Right lobe of liver (tissue), 4 donors: ENCODE results near the gene AIG1.

ENCODE experiments used
- POLR2A ChIP-seq: fragments of 450-650 bp; IDR thresholded peaks from one replicate; pipeline ENCODE4 v1.6.1; 2017; ENCODE audit warnings: antibody characterized with exemption, mild to moderate bottlenecking
- TF ChIP-seq, protein P1 (sequence below), 4 donors: fragments of 200-600 bp in 3 of 4; fragments of 450-650 bp in 1 of 4; IDR thresholded peaks; one replicate each; pipeline versions ENCODE4 v1.5.1 to v1.8.0; 2016 to 2022; ENCODE audit warnings: antibody characterized with exemption in 4 of 4, mild to moderate bottlenecking in 2 of 4
- donor health status: DM: no; HTN: no; CAD: no.
- donor health status: DM: no; HTN: no; CAD: no.
- donor health status: DM: no; HTN: yes; CAD: no.

GRCh38 chr6:143055891-143056290 is 4.8 kb upstream of the AIG1 start:
- TF ChIP-seq, protein P1, sequence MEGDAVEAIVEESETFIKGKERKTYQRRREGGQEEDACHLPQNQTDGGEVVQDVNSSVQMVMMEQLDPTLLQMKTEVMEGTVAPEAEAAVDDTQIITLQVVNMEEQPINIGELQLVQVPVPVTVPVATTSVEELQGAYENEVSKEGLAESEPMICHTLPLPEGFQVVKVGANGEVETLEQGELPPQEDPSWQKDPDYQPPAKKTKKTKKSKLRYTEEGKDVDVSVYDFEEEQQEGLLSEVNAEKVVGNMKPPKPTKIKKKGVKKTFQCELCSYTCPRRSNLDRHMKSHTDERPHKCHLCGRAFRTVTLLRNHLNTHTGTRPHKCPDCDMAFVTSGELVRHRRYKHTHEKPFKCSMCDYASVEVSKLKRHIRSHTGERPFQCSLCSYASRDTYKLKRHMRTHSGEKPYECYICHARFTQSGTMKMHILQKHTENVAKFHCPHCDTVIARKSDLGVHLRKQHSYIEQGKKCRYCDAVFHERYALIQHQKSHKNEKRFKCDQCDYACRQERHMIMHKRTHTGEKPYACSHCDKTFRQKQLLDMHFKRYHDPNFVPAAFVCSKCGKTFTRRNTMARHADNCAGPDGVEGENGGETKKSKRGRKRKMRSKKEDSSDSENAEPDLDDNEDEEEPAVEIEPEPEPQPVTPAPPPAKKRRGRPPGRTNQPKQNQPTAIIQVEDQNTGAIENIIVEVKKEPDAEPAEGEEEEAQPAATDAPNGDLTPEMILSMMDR (IDR thresholded peaks at IDR 0.05), result no peak
- no peak for TF ChIP-seq POLR2A
